ENCODE data around the gene RTN4R.
A peak's percentile ranks its signal among the peaks of the same experiment; 100 is the strongest.

DNA sequence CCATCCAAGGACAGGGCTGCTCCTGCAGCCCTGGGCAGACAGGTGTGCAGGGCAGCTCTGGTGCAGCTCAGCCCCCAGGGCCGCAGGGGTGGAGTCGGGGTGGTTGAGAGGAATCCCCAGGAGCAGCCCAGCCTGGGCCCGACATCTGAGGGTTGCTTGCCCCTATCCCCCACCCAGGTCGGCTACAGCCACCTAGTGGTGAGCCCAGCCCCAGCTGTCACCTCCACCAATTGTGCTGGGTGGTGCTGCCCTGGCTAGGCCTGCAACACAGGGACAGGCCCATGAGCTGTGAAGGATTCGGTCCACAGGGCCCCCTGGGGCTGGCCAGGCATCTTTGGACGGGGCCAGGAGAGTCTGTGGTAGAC lies 29.6 kb downstream of the RTN4R start:
- TF ChIP-seq CTCF (IDR thresholded peaks at IDR 0.05 in 4 of 5, conservative IDR thresholded peaks at IDR 0.05 in 1 of 5): peak; percentile 19 to 53 (median 40)
- no peak for TF ChIP-seq POLR2A (IDR thresholded peaks at IDR 0.05)
